HepG2 (cell line): ENCODE data around the gene PAK2. TPM values are rescaled to one million over a fixed set of nuclear protein-coding genes. Genes with fewer than 3 reads are reported as not detected.
A peak's percentile ranks its signal among the peaks of the same experiment; 100 is the strongest.

ENCODE experiments used
- AGO1 ChIP-seq: fragments of 200-400 bp; formaldehyde crosslinking; IDR thresholded peaks from 2 replicates; pipeline ENCODE4 v1.6.1; 2017; ENCODE audit warnings: mild to moderate bottlenecking, low read depth, low read length, moderate library complexity; ENCODE audit not compliant: poor library complexity, severe bottlenecking
- FLYWCH1 ChIP-seq: sonication (generic); formaldehyde crosslinking; IDR thresholded peaks from 2 replicates; pipeline ENCODE4 v1.8.1; 2023; ENCODE audit warnings: mild to moderate bottlenecking, missing genetic modification reagents
- HBP1 ChIP-seq: IDR thresholded peaks from 2 replicates; pipeline ENCODE4 v1.6.1; 2016; ENCODE audit warnings: low read depth, control low read depth
- IRF9 ChIP-seq: sonication (generic); formaldehyde crosslinking; IDR thresholded peaks from 2 replicates; pipeline ENCODE4 v1.8.0; 2022; ENCODE audit warnings: missing genetic modification reagents, mild to moderate bottlenecking, borderline replicate concordance
- RCOR2 ChIP-seq: IDR thresholded peaks from 2 replicates; pipeline ENCODE4 v1.6.1; 2016; ENCODE audit warnings: missing biosample characterization, missing genetic modification reagents
- SMAD1 ChIP-seq: sonication (generic); formaldehyde crosslinking; IDR thresholded peaks from 2 replicates; pipeline ENCODE4 v1.4.0; 2020; ENCODE audit warnings: missing genetic modification reagents, low read depth, mild to moderate bottlenecking, borderline replicate concordance
- ZFY ChIP-seq: sonication (generic); formaldehyde crosslinking; IDR thresholded peaks from 2 replicates; pipeline ENCODE4 v1.4.0; 2020; ENCODE audit warnings: missing genetic modification reagents
- ZNF350 ChIP-seq: sonication (generic); formaldehyde crosslinking; IDR thresholded peaks from 2 replicates; pipeline ENCODE4 v1.4.0; 2020; ENCODE audit warnings: mild to moderate bottlenecking, low read depth, missing genetic modification reagents, borderline replicate concordance
- ZNF503 ChIP-seq: sonication (generic); formaldehyde crosslinking; IDR thresholded peaks from 2 replicates; pipeline ENCODE4 v1.4.0; 2020; ENCODE audit warnings: missing genetic modification reagents
- ZNF597 ChIP-seq: sonication (generic); formaldehyde crosslinking; IDR thresholded peaks from 2 replicates; pipeline ENCODE4 v1.5.0; 2020; ENCODE audit warnings: missing genetic modification reagents
- ZNF691 ChIP-seq: sonication (generic); formaldehyde crosslinking; IDR thresholded peaks from 2 replicates; pipeline ENCODE4 v1.4.0; 2020; ENCODE audit warnings: missing genetic modification reagents, low read depth, mild to moderate bottlenecking, borderline replicate concordance
- polyA plus RNA-seq, 8 experiments: library from polyadenylated mRNA; depleted of rRNA in 3 of 8; stranded (reverse) in 7 of 8; unstranded in 1 of 8; fragments of >200 nt; fragmentation: Illumina TruSeq in 4 of 8; extraction: Trizol in 4 of 8; gene quantifications; 2 replicates each; pipeline versions ENCODE4 v1.2.1 to v1.2.3, GENCODE V29; 2011 to 2016; ENCODE audit warnings: low read depth in 4 of 8, missing spikeins in 1 of 8, mixed read lengths in 1 of 8; ENCODE audit not compliant: insufficient read depth in 1 of 8
- total RNA-seq, 5 experiments: library from RNA; depleted of rRNA; stranded (reverse); fragments of >200 nt; fragmentation: Illumina TruSeq; extraction: Trizol; gene quantifications; 2 replicates each; pipeline ENCODE4 v1.2.3, GENCODE V29; 2016; ENCODE audit warnings: low read depth in 1 of 5

Gene PAK2
- total and polyA plus RNA-seq, 2 of the 13 experiments (the other 11 are each of a cell fraction or from before 2014, with no cell fraction given) = 23.0 to 24.7 TPM

GRCh38 chr3:196867507-196868296 lies 128.0 kb downstream of the PAK2 start, which contains the start of gene SENP5 (continued):
- TF ChIP-seq ZNF691 (no peak), ZNF597 (CRISPR knock-in tag) (peak; percentile 52; the same call in 1 of the 2 replicates), FLYWCH1 (no peak), ZNF350 (CRISPR knock-in tag) (0 out of 2 replicates have a peak, but pooled peaks have one; percentile 38), RCOR2 (no peak), ZNF503 (CRISPR knock-in tag) (no peak), ZFY (CRISPR knock-in tag) (peak; percentile 97), SMAD1 (no peak), HBP1 (0 out of 2 replicates have a peak, but pooled peaks have one; percentile 33), IRF9 (peak; percentile 73; the same call in 1 of the 2 replicates), AGO1 (no peak)
